ENCODE measurements around the gene PPP2CA.
"Not testable (repeated sequence)": the region's sequence is repeated elsewhere in the genome, so short reads cannot be mapped to it uniquely, and the experiment has no call there.

The PPP2CA gene

DNA sequence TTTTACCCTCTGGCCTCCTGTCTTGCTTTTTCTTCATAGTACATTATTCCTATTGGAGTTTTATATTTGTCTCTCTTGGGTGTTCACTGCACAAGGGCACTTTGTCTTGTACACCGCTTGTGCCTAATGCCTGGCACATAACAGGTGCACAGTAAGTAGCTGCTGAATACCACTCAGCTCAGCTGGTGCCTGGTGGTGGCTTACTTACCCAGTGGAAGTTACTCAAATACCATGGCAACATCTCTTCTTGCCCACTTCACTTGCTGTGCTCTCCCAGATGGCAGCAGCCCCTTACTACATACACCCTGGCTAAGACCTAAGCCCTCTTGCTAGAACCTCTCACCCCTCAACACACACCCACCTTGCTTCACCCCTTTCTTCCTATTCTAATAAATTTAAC, 37.8 kb downstream of the PPP2CA start:
- DNase-seq = no peak

DNA sequence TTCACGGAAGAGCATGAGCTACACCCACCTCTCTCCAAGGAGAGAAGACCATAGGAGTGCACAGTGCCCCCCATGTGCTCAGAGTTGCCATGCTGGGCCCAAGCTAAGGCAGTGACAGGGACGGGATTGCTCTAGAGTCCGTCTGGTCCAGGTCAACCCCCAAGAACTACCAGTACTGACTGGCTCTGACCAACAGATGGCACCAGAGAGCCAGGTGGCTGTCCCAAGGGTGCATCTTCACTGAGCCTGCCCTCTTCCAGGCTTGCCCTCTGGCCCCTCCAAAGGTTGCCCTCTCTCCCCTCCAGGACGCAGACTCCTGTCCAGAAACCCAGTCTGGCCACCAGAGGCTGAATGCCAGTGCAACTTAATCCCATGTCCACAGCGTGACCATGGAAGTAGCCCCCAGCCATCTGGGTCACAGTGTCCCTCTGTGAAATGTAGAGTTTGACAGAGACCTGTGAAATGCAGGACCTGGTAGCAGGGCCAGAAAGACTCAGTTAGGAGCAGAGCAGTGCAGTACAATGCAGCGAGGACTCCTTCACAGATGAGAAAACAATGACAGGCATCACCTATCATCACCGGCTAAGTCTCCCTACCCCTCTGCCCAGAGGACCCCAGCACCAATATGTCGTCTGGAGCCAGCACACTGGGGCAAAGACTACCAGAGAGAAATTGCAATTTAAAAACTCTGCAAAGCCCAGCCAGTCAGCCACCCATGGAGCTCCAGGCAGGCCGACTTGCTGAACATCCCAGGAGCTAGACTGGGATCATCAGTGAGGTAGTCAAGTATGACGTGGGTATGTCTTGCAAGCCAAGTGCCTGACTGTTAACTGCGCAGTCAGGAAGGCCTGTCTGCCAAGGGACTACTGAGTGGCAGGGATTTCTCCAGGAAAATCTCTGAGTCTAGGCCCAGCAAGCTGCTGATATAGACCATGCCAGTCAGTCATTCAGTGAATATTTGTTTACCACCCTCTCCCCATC, 41.4 kb downstream of the PPP2CA start:
- DNase-seq = no peak

DNA sequence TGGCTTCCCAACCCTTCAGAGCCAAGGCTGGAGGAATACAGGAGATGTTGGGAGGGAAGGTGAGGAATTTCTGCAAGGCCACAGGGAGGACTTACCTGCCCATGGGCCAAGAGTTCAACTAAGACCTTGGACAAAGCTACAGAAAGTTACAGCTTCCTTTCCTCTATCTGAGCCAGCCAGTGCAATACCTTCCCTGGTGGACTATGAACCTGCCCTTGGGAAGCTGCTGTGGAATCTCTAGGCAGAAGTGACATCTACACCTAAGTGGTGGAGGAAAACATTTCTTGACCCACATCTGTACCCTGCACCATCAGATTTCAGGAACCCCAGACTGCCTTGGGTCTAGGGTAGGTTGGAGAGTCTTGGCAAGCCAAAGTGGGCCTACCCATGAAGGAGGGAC, 42.4 kb downstream of the PPP2CA start:
- DNase-seq = no peak

DNA sequence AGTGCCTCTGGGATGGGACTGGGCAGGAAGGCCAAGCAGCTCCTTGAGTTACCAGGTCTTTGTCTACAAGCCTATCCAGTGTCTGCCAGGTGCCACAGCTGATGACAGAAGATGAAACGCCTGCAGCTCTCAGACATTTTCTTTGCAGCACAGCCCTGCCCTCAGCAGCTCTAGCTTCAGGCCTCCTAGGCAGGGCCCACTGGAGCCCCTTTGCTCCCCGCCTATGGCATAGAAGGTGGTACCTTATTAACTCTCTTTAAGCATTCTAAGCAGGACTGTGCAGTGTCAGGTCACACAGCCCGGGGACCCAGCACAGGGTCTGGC, 47.8 kb downstream of the PPP2CA start:
- no peak for DNase-seq

DNA sequence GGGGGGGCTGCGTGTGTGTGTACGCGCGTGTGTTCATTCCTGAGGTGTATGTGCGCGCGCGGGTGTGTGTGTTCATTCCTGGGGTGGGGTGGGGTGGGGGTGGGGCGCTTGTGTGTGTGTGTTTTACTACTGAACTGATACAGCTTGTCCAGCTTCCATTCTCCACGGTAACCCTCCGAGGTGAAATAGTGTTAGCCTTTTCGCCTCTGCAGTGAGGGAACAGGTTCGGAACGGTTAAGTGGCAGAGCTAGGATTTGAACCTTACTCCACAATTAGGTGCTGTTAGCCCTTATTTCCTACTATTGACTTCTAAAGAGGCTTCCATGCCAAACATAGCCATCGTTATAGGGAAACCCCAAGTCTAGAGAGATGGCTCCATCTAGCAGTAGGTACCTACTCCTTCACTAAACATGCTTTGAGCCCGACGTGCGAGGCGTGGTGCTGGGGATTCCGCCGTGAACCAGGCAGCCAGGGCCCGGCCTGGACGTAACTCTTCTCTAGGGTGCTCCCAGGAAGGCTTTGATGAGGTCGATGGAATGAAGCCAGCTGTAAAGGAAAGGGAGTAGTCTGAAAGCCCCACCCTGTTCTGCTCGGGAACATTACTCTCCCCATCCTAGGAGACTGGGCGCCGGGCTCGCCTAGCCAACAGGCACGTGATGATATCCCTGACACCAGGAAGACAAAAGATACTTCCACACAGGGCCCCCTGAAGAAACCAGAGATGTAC, 48.3 kb downstream of the PPP2CA start:
- no peak for DNase-seq

DNA sequence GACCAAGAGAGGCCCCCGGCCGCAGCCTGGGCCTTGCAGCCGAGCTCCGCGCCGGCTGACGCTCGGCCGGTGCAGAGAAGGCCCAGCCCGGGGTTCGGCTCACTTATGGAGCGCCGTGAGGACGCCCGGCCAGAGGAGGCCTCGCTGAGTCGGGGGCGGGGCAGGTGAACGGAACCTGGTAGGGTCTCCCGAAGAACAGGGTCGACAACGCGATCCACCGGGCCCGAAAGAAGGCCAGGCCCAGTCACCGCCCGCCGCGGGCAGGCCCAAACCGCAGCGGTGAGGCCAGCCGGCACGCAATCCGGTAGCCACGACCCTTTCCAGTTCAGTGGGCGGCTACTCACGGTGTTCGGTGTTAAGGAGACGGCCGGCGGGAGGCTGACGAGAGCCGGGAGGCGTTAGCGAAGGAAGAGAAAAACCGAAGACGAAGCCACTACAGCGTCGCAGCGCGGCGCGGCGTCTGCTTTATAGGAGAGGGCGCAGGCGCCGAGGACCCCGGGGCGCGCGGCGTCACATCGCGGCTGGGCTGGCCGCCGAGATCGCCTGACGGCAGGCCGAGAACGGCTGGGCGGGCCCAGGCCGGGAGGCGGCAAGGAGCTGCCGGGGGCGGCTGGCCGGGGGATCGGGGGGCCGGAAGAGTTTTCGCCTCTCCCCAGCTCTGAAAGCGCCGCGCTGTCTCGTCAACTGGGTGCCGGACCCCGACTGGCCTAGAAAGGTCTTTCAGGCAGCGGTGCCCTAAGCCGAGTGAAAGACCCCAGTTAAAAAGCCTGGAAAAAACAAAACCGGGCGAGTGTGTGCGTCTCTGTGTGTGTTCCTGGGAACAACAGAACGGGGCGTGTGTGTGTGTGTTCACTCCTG, 49.1 kb downstream of the PPP2CA start, which contains the start of gene SKP1:
TSS of gene SKP1 (minus strand) at position 440 of the 858 bp plus-strand sequence. CDS start 2,928 bp downstream, outside the sequence.
- no peak for DNase-seq

DNA sequence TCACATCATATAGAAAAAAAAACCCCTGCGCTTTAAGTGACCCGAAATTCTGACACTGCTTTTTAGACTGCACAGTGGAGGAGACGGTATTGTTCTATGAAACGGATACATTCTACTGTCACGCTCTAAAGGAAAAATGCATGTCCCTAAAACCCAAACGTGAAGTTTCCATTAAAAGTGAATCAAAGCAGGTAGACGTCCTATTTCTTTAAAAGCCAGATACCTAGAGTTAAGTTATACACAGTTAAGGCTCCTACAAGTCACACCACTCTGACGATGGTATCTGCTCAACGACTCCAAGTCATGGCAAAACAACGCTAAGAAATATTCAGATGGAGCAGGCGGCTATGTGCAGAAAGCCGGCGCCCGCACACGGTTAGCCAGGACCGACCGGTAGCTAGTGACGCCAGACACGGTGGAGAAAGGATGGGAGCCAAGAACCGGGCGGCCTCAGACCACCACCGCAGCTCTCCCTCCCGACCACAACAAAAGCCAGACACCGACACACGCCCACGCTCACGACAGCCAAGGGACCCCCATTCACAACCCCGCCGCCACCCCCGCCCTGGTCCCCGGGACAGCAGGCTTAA, 49.9 kb downstream of the PPP2CA start:
- no peak for DNase-seq

DNA sequence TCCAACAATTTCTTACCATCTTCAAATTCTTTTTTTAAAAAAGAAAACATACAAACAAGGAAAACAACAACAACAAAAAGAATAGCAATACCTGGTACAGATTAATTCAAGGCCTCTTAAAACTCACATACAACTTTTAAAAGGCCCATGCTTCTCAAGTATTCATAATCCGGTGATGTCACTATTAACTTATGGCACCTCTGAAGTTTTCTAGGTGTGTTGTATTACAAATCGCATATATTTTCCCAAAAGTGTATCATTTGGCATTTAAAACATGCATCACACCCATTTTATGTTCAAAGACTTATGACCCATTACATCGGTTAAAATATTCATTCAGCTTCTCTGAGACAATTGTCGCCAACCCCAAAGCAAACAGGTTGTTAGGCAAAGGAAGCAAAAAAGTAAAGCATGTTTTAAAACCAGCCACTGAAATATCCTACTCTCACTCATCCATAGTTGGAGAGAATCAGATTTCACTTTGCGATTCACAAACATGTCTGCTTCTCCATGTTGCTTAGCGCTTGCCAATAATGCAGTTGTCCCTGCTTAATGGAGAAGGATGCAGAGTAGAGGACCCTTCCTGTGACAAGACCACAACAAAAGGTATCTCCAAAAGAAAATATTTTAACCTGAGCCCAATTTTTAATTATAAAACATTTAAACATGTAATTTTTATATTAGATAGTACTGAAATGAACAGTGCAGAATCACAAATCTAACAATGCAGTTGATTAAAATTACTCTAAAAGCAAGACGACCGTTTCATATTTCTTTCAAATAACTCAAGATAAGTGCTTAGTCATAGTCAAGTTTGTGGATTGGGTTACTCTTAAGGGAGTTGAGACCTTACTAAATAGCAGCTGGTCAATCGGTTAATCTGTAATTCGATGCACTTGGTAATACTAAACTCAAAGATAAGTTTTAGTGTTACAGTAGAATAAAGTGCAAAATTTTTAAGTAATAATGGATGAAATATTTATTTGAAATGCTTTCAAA, 50.7 kb downstream of the PPP2CA start:
- DNase-seq = no peak

DNA sequence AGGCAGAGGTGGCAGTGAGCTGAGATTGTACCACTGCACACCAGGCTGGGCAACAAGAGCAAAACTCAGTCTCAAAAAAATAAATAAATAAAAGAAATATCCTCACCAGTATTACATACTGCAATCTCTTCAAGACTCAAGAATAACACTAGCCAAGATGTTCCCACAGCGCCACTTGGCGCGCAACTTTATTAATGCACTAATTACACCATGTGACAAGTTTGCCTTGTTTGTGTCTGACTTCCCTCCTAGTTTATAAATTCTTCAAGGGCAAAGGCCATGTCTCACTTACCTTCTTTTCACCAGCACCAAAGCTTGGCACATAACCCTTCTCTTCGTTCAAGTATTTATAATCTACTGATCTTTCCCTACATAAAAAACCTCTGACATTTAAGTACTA, 53.9 kb downstream of the PPP2CA start:
- no peak for DNase-seq

DNA sequence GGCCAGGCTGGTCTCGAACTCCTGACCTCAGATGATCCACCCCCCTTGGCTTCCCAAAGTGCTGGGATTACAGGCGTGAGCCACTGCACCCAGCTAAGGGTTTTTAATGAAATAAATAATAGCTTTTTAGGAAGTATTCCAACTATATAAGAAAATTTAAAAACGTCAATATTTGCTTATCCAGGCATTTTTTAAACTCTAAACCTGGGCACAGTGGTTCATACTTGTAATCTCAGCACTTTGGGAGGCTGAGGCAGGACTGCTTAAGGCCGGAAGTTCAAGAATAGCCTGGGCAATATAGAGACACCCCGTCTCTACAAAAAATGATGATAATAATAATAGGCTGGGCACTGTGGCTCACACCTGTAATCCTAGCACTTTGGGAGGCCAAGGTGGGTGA, 63.3 kb downstream of the PPP2CA start:
- no peak for DNase-seq

DNA sequence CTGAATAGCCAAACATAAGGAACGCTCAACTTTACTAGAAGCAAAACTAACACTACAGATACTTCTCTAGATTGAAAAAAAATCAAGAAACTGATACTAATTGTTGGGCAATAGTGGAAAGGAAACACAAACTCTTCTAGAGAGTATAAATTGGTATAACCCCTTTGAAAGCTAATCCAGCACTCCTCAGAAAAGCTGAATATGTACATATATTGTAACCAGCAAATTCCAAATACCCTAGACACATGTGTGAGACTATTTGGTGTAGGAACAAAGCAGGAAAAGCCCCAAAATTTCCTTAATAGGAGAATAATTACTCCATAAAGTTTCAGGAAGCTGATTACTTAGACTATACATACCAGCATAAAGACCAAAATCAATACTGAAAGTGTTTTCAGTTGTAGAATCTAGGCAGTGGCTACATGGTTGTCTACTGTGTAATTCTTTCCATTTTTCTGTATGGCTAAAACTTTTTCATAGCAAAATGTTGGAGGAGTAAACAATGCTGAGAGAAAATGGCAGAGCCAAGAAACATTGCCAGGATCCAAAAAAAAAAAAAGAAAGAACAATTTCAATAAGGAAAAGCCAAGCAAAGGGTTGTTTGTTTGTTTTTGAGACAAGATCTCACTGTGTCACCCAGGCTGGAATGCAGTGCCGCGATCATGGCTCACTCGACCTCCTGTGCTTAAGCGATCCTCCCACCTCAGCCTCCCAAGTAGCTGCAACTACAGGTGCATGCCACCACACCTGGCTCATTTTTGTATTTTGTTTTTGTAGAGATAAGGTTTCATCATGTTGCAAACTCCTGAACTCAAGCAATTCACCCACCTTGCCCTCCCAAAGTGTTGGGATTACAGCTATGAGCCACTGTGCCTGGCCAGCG, 64.1 kb downstream of the PPP2CA start:
- no peak for DNase-seq

DNA sequence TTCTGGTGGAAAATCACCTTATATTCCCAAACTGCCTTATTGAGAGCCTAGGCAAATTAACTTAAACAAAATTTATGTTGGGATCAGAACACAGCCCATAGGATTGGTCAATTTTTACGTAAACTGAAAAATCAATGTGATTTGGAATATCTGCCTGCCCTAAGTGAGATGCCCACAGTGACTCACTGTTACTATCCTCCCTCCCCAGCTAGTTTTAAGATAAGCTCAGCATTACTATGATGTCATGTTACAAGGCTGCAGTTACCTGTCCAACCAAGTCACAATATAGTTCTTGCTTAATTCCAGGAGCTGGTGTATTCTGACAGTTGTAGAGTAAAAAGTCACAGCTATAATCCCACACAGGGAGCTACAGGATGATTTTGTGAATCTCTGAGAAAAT, 72.2 kb downstream of the PPP2CA start:
- DNase-seq = no peak

DNA sequence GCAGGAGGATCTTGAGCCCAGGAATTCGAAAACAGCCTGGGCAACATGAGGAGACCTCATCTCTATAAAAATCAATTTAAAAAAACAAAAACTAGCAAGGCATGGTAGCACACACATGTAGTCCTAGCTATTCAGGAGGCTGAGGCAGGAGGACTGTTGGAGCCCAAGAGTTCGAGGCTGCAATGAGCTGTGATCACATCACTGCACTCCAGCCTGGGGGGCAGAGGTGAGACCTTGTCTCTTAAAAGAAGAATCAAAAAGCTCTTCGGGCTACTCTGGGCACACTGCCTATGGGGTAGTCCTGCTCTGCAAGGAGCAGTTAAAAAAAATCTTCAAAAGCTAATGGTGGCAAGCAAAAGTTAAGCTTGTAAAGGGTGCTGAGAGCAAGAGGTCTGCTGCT, 72.6 kb downstream of the PPP2CA start:
- DNase-seq = no peak

DNA sequence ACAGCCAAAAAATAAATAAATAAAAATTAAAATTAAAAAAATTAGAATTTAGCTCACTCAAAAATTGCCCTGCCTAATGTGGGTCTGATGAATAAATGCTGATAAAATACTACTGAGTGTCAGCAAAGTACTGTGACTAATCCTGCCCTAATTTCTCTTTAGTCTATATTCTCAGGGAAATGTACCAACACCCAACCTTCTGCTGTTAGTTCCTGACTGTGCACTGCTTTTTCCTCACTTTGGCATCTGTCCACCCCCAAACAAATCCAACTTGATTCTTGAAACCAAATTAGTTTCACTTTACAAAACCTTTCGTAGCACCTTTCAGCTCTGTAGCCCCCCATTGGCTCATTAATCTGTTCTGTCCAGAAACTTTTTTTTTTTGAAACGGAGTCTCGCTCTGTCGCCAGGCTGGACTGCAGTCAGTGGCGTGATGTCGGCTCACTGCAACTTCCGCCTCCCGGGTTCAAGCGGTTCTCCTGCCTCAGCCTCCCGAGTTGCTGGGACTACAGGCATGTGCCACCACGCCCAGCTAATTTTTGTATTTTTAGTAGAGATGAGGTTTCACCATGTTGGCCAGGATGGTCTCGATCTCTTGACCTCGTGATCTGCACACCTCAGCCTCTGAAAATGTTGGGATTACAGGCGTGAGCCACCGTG, 73.6 kb downstream of the PPP2CA start:
- DNase-seq = not testable (repeated sequence)

DNA sequence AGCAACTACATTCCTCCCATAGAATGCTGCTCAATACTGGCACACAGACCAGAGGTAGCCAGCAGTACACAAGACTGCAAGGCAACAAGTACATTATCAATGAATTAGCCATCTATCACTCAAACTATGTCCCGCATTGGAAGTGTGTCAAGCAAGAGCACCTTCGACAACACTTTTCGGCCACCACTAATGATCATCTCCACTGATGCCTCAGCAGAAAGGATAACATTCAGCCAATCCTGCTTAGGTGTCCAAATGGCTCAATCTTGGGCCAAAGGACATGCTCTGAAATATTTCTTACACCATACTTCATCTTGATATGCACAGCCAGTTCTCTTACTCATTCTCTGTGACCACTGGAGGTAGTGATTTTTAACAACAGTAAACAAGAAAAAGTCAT, 74.2 kb downstream of the PPP2CA start:
- DNase-seq = no peak

DNA sequence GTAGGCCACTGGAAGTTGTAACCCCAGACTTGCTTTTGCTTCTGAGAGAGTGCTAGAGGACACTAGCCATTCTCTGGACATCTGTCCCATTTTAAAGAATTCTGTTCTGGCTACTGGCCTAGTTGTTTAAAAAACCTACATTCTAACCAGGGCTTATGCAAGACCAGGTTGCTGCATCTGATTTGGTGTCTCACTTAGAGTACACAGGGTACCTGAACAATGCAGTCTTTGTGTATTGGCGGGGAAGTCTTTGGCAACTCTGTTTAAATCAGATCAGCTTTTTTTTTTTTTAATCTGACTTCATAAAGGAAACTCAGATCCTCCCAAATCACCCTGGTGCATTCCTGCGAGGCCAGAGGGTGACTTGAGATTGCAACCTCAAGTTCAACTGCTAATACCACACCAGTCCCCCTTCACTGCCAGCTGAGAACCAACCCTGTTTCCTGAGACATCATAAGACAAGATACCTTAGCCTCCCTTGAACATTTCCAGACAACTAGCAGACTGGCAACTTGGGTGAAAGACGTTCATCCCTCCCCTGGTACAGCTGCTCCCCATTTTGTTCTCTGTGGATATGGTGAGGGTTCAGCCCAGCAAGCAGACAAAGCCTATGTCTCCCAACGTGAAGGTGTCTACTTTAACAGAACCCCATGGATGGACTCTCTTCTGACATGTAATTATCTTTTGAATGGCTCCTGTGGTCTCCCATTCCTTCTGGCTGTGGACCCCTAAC, 76.1 kb downstream of the PPP2CA start:
- DNase-seq = no peak

DNA sequence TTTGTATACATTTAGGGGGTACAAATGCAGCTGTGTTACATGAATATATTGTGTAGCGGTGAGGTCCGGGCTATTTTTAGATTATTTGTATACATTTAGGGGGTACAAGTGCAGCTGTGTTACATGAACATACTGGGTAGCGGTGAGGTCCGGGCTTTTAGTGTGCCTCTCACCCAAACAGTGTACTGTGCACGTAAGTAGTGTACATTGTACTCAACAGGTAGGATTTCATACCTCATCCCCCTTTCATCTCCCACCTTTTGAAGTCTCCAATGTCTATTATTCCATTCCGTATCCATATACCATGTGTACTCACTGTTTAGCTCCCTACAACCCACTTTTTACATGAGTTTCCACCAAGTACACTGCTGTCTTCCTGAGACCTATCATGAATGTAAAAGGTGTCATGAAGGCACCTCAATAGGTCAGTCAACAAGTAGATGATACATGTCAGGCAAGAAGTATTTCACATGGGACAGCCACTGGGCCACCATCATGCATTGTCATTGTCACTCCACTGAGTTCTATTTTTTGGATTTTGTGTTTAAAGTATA, 76.8 kb downstream of the PPP2CA start:
- DNase-seq = no peak

DNA sequence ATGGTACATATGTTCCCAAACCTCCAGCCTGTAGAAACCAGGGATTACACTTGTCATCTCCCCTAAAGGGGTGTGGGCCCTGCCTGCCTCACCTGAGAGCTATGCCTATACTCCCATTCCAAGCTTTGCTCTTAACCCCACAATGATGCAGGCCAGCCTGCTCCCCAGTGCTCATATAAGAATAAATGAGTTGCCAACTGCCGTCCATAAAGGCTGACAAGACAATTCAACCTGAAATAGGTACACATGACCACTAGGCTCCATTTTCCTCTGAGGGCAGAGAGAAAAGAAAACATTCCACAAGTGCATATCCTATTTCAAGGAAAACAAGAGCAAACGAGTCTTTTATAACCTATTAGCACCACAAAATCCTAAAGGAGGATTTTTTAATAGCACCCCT, 77.6 kb downstream of the PPP2CA start:
- DNase-seq = no peak

Data from NCI-H187 treated with DMSO at 0.1 percent for 48 hours (cell line).